T-cell (primary cell): ENCODE data around the gene ZNF148. TPM values are rescaled to one million over a fixed set of nuclear protein-coding genes. Genes with fewer than 3 reads are reported as not detected.

Source experiments
- ATAC-seq, 4 experiments: fragments of 200-7000 bp in 3 of 4; fragments of 150-1000 bp in 1 of 4; cut with Tn5 transposase; replicated peaks in 1 of 4; 1 replicate in 3 of 4; 2 replicates in 1 of 4; pipeline ENCODE4 v1.10.0; 2021; ENCODE audit warnings: moderate library complexity in 3 of 4, mild to moderate bottlenecking in 2 of 4, moderate number of reproducible peaks in 1 of 4
- CTCF ChIA-PET, 2 donors: fragments of 300-600 bp; sonication (Branson Sonifier 250); formaldehyde crosslinking; loops; one replicate each; lab custom pipeline; 2022; ENCODE audit warnings: antibody characterized with exemption in 2 of 2; lab: Charles Lee
- POLR2A ChIA-PET, 2 donors: fragments of 300-600 bp; sonication (Branson Sonifier 250); formaldehyde crosslinking; loops; one replicate each; lab custom pipeline; 2022; ENCODE audit warnings: antibody characterized with exemption in 2 of 2; lab: Charles Lee
- DNase-seq, 35 experiments: peaks; one replicate each; pipeline versions ENCODE4 v3.0.0 to v3.0.0-alpha.2; 2013 to 2023
- H3K27ac ChIP-seq: one replicate; pipeline ENCODE4 v1.5.1; 2013; ENCODE audit warnings: low read length
- H3K27me3 ChIP-seq, 2 experiments: replicated peaks in 1 of 2; 1 replicate in 1 of 2; 2 replicates in 1 of 2; pipeline versions ENCODE4 v1.6.1 to v1.7.0; 2013; ENCODE audit warnings: low read length in 1 of 2, mixed read lengths in 1 of 2; ENCODE audit not compliant: control insufficient read depth in 2 of 2, insufficient read depth in 2 of 2; ENCODE audit errors: extremely low read depth in 1 of 2
- H3K36me3 ChIP-seq, 2 donors: 1 replicate in 1 of 2; 2 replicates in 1 of 2; pipeline versions ENCODE4 v1.6.1 to v1.7.0; 2013; ENCODE audit warnings: low read length in 1 of 2; ENCODE audit not compliant: control insufficient read depth in 2 of 2, insufficient read depth in 1 of 2; ENCODE audit errors: extremely low read depth in 1 of 2
- H3K4me1 ChIP-seq, 2 experiments: 1 replicate in 1 of 2; 2 replicates in 1 of 2; pipeline versions ENCODE4 v1.6.1 to v1.7.0; 2013; ENCODE audit warnings: low read length in 2 of 2, mixed read lengths in 1 of 2; ENCODE audit not compliant: insufficient read depth in 2 of 2, control insufficient read depth in 1 of 2; ENCODE audit errors: extremely low read depth in 1 of 2
- H3K4me3 ChIP-seq, 2 donors: 1 replicate in 1 of 2; 2 replicates in 1 of 2; pipeline versions ENCODE4 v1.5.1 to v1.7.0; 2013; ENCODE audit warnings: mild to moderate bottlenecking in 2 of 2, low read length in 1 of 2, moderate library complexity in 1 of 2; ENCODE audit not compliant: control insufficient read depth in 1 of 2; ENCODE audit errors: extremely low read depth in 1 of 2
- H3K9me3 ChIP-seq: 2 replicates; pipeline ENCODE4 v1.7.0; 2013
- H3K27ac Mint-ChIP-seq, 2 donors: one replicate each; pipeline ENCODE4 v1.8.0; 2020 to 2021; ENCODE audit warnings: mild to moderate bottlenecking in 2 of 2, mixed read lengths in 2 of 2
- H3K27me3 Mint-ChIP-seq, 2 donors: one replicate each; pipeline ENCODE4 v1.8.0; 2021 to 2022; ENCODE audit warnings: mixed read lengths in 2 of 2
- H3K36me3 Mint-ChIP-seq: one replicate; pipeline ENCODE4 v1.8.0; 2021; ENCODE audit warnings: mixed read lengths
- H3K4me1 Mint-ChIP-seq, 3 donors: one replicate each; pipeline ENCODE4 v1.8.0; 2020 to 2022; ENCODE audit warnings: mixed read lengths in 3 of 3, mild to moderate bottlenecking in 1 of 3
- H3K4me3 Mint-ChIP-seq, 3 donors: one replicate each; pipeline ENCODE4 v1.8.0; 2020 to 2022; ENCODE audit warnings: mild to moderate bottlenecking in 3 of 3, mixed read lengths in 3 of 3, moderate library complexity in 3 of 3
- H3K9me3 Mint-ChIP-seq, 3 donors: one replicate each; pipeline ENCODE4 v1.8.0; 2020 to 2022; ENCODE audit warnings: mixed read lengths in 3 of 3
- WGBS: methylation state at CpG from one replicate; pipeline ENCODE4 v1.1.5; 2013; ENCODE audit warnings: missing lambda C conversion rate; ENCODE audit not compliant: insufficient coverage; 5-methylcytosine and 5-hydroxymethylcytosine counted together
- total RNA-seq, 35 experiments: library from RNA in 6 of 35; stranded (reverse) in 6 of 35; fragments of 120-200 nt in 1 of 35; gene quantifications; one replicate each; pipeline versions ENCODE4 v1.2.1 to v1.2.4 and lab custom pipeline; 2013 to 2026

ZNF148 gene
- total RNA-seq, 5 donors from 2014 or later (not counting 1 experiment from before 2014, with no cell fraction given) = 46.5 to 50.6 (median 50.4) TPM

- Histone ChIP-seq H3K9me3 (peaks cover 2% of the 10 kb centered on the region), H3K27ac (no peak overlapping the region), H3K36me3 (peaks cover 0 to 6% of the 10 kb centered on the region in 2 donors), H3K4me1 (peaks cover 0 to 3% of the 10 kb centered on the region in 2 experiments), H3K27me3 (no peaks in the 10 kb centered on the region), H3K4me3 (no peak overlapping the region)
- ATAC-seq (no peak), DNase-seq (no peak)
- Mint-ChIP-seq H3K4me3 (no peak overlapping the region), H3K27me3 (no peaks in the 10 kb centered on the region), H3K36me3 (peaks cover 26% of the 10 kb centered on the region), H3K9me3 (peaks cover 4 to 9% (median 5%) of the 10 kb centered on the region in 3 donors), H3K27ac (no peak overlapping the region), H3K4me1 (peaks cover 60 to 69% (median 62%) of the 10 kb centered on the region in 3 donors)
- POLR2A ChIA-PET = interaction anchor here in 1 of 2 donors (0.6 kb wide), 1 partner anchor 781 kb away, joined by 3 read pairs; no protein-coding TSS in a partner anchor
- WGBS = 86% methylated on average over 1 of the region's 2 CpGs
- CTCF ChIA-PET = interaction anchor here (0.6 to 0.7 kb wide), 3 partner anchors 110 to 258 kb away, joined by 3 to 5 read pairs (median 5); no protein-coding TSS in a partner anchor
Observed at GRCh38 chr3:125337506-125337905, 37.6 kb downstream of the ZNF148 start.

GRCh38 chr3:125334675-125335560 is 40.2 kb downstream of the ZNF148 start:
- Histone ChIP-seq H3K9me3 (peaks cover 2% of the 10 kb centered on the region), H3K27me3 (no peaks in the 10 kb centered on the region), H3K4me1 (no peaks in the 10 kb centered on the region), H3K27ac (no peak overlapping the region), H3K36me3 (peaks cover 0 to 8% of the 10 kb centered on the region in 2 donors), H3K4me3 (no peak overlapping the region)
- no peak overlapping the region for H3K27ac Mint-ChIP-seq
- WGBS = 85% methylated on average over 4 of the region's 5 CpGs
- ATAC-seq (no peak), DNase-seq (no peak)
- peaks cover 56 to 58% (median 57%) of the 10 kb centered on the region in 3 donors for H3K4me1 Mint-ChIP-seq
- H3K27me3 Mint-ChIP-seq = no peaks in the 10 kb centered on the region
- peaks cover 5 to 9% (median 5%) of the 10 kb centered on the region in 3 donors for H3K9me3 Mint-ChIP-seq
- ChIA-PET CTCF (interaction anchor here in 1 of 2 donors (0.6 kb wide), 1 partner anchor 191 kb away, joined by 3 read pairs; no protein-coding TSS in a partner anchor), POLR2A (interaction anchor here in 1 of 2 donors (0.7 kb wide), 1 partner anchor 799 kb away, joined by 3 read pairs; no protein-coding TSS in a partner anchor)
- H3K4me3 Mint-ChIP-seq = no peak overlapping the region
- H3K36me3 Mint-ChIP-seq = peaks cover 29% of the 10 kb centered on the region

GRCh38 chr3:125332504-125332903 is 42.6 kb downstream of the ZNF148 start:
- Histone ChIP-seq H3K27me3 (no peaks in the 10 kb centered on the region), H3K4me3 (no peak overlapping the region), H3K36me3 (peaks cover 0 to 8% of the 10 kb centered on the region in 2 donors), H3K4me1 (no peaks in the 10 kb centered on the region), H3K9me3 (peaks cover 2% of the 10 kb centered on the region), H3K27ac (no peak overlapping the region)
- ATAC-seq (no peak), DNase-seq (no peak)
- Mint-ChIP-seq H3K36me3 (peaks cover 35% of the 10 kb centered on the region), H3K4me3 (no peak overlapping the region), H3K27me3 (no peaks in the 10 kb centered on the region), H3K4me1 (peaks cover 38 to 47% (median 42%) of the 10 kb centered on the region in 3 donors), H3K27ac (no peak overlapping the region), H3K9me3 (peaks cover 5 to 9% (median 5%) of the 10 kb centered on the region in 3 donors)
- WGBS = 90% methylated on average over 2 of the region's 2 CpGs
- CTCF ChIA-PET = no interaction called here
- POLR2A ChIA-PET = interaction anchor here (0.5 to 0.7 kb wide), 3 partner anchors 16 to 507 kb away, joined by 3 read pairs; no protein-coding TSS in a partner anchor

GRCh38 chr3:125331243-125331642 is 43.9 kb downstream of the ZNF148 start:
- ATAC-seq (no peak), DNase-seq (no peak)
- Histone ChIP-seq H3K36me3 (peaks cover 0 to 8% of the 10 kb centered on the region in 2 donors), H3K27ac (no peak overlapping the region), H3K27me3 (no peaks in the 10 kb centered on the region), H3K4me1 (no peaks in the 10 kb centered on the region), H3K4me3 (no peak overlapping the region), H3K9me3 (peaks cover 2% of the 10 kb centered on the region)
- peaks cover 31 to 36% (median 35%) of the 10 kb centered on the region in 3 donors for H3K4me1 Mint-ChIP-seq
- no peak overlapping the region for H3K27ac Mint-ChIP-seq
- H3K36me3 Mint-ChIP-seq = peaks cover 42% of the 10 kb centered on the region
- no peaks in the 10 kb centered on the region for H3K27me3 Mint-ChIP-seq
- CTCF ChIA-PET = no interaction called here
- H3K9me3 Mint-ChIP-seq = peaks cover 5 to 9% (median 5%) of the 10 kb centered on the region in 3 donors
- H3K4me3 Mint-ChIP-seq = no peak overlapping the region
- POLR2A ChIA-PET = no interaction called here

- Histone ChIP-seq H3K4me1 (no peaks in the 10 kb centered on the region), H3K4me3 (no peak overlapping the region), H3K27me3 (no peaks in the 10 kb centered on the region), H3K9me3 (no peaks in the 10 kb centered on the region), H3K27ac (no peak overlapping the region), H3K36me3 (peaks cover 0 to 23% of the 10 kb centered on the region in 2 donors)
- ATAC-seq (no peak), DNase-seq (no peak)
- ChIA-PET POLR2A (no interaction called here), CTCF (no interaction called here)
- H3K4me1 Mint-ChIP-seq = peaks cover 11 to 16% (median 11%) of the 10 kb centered on the region in 3 donors
- peaks cover 48% of the 10 kb centered on the region for H3K36me3 Mint-ChIP-seq
- no peak overlapping the region for H3K27ac Mint-ChIP-seq
- H3K9me3 Mint-ChIP-seq = peaks cover 0 to 10% (median 7%) of the 10 kb centered on the region in 3 donors
- no CpG with 5 or more reads among the region's 4 CpGs for WGBS
- no peak overlapping the region for H3K4me3 Mint-ChIP-seq
- H3K27me3 Mint-ChIP-seq = no peaks in the 10 kb centered on the region
Observed at GRCh38 chr3:125326957-125327356, 48.2 kb downstream of the ZNF148 start.

GRCh38 chr3:125325746-125326145 is 49.4 kb downstream of the ZNF148 start:
- Histone ChIP-seq H3K36me3 (peaks cover 0 to 23% of the 10 kb centered on the region in 2 donors), H3K4me3 (no peak overlapping the region), H3K27me3 (no peaks in the 10 kb centered on the region), H3K9me3 (no peaks in the 10 kb centered on the region), H3K4me1 (no peaks in the 10 kb centered on the region), H3K27ac (no peak overlapping the region)
- POLR2A ChIA-PET = no interaction called here
- no peak overlapping the region for H3K27ac Mint-ChIP-seq
- H3K27me3 Mint-ChIP-seq = no peaks in the 10 kb centered on the region
- peaks cover 5 to 11% (median 10%) of the 10 kb centered on the region in 3 donors for H3K4me1 Mint-ChIP-seq
- peaks cover 46% of the 10 kb centered on the region for H3K36me3 Mint-ChIP-seq
- DNase-seq (no peak), ATAC-seq (no peak)
- H3K4me3 Mint-ChIP-seq = no peak overlapping the region
- peaks cover 0 to 10% (median 7%) of the 10 kb centered on the region in 3 donors for H3K9me3 Mint-ChIP-seq
- CTCF ChIA-PET = no interaction called here
